ENCODE data around the gene LIN37. TPM values are rescaled to one million over a fixed set of nuclear protein-coding genes. Genes with fewer than 3 reads are reported as not detected.

Gene LIN37
- total RNA-seq, 1 experiment from 2014 or later: 10.1 TPM

- no peak for DNase-seq (ENCODE audit: low read depth, low spot score)
- H3K9me3 ChIP-seq (ENCODE audit: control insufficient read depth in 1 of 2, insufficient read depth in 1 of 2, low read depth in 1 of 2, low read length in 2 of 2): no peaks in the 10 kb centered on the region
- H3K79me2 ChIP-seq (ENCODE audit: insufficient read depth, low read length): no peaks in the 10 kb centered on the region
- no peaks in the 10 kb centered on the region for H3K4me1 ChIP-seq (ENCODE audit: control insufficient read depth in 1 of 2, insufficient read depth in 2 of 2, low read length in 2 of 2)
- ChIA-PET CTCF (no interaction called here), RAD21 (ENCODE audit: low non-redundant PET in 1 of 2, low total read pairs in 2 of 2, uncharacterized antibody in 2 of 2, unreplicated experiment in 2 of 2) (no interaction called here), POLR2A (no interaction called here)
- H3K4me2 ChIP-seq (ENCODE audit: low read length): no peak overlapping the region
- no peak for ATAC-seq
- H3K27me3 ChIP-seq (ENCODE audit: insufficient read depth, low read length): no peaks in the 10 kb centered on the region
- no peak overlapping the region for H3K27ac ChIP-seq (ENCODE audit: low read depth, low read length)
- no peak overlapping the region for H2AFZ ChIP-seq (ENCODE audit: low read depth, low read length, poor library complexity, severe bottlenecking)
- H3K9me2 ChIP-seq (ENCODE audit: insufficient read depth): no peaks in the 10 kb centered on the region
- no peak overlapping the region for H3K9ac ChIP-seq (ENCODE audit: low read length)
- intact Hi-C loops (cut with micrococcal nuclease): no loop called here
- H3K4me3 ChIP-seq (replicated peaks in 1 of 2; ENCODE audit: low read depth in 1 of 2, low read length in 2 of 2): no peak overlapping the region
- BruUV-seq (replicated peaks): no TSS peak
- no peak for TF ChIP-seq POLR2A (IDR thresholded peaks at IDR 0.05; ENCODE audit: borderline replicate concordance, extremely low read depth, insufficient read depth, insufficient read length)
- no peak for TF ChIP-seq EZH2 (IDR thresholded peaks at IDR 0.05)
- TF ChIP-seq ZNF274 (IDR thresholded peaks at IDR 0.05; ENCODE audit: low read depth, low read length): no peak
- TF ChIP-seq, protein P1, sequence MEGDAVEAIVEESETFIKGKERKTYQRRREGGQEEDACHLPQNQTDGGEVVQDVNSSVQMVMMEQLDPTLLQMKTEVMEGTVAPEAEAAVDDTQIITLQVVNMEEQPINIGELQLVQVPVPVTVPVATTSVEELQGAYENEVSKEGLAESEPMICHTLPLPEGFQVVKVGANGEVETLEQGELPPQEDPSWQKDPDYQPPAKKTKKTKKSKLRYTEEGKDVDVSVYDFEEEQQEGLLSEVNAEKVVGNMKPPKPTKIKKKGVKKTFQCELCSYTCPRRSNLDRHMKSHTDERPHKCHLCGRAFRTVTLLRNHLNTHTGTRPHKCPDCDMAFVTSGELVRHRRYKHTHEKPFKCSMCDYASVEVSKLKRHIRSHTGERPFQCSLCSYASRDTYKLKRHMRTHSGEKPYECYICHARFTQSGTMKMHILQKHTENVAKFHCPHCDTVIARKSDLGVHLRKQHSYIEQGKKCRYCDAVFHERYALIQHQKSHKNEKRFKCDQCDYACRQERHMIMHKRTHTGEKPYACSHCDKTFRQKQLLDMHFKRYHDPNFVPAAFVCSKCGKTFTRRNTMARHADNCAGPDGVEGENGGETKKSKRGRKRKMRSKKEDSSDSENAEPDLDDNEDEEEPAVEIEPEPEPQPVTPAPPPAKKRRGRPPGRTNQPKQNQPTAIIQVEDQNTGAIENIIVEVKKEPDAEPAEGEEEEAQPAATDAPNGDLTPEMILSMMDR (IDR thresholded peaks at IDR 0.05 in 2 of 3, conservative IDR thresholded peaks at IDR 0.05 in 1 of 3; ENCODE audit: borderline replicate concordance in 1 of 3, insufficient read depth in 1 of 3, low read depth in 2 of 3, low read length in 2 of 3): no peak
- no peak for TF ChIP-seq RAD21 (IDR thresholded peaks at IDR 0.05; ENCODE audit: low read depth)
- no peak for TF ChIP-seq SRF (IDR thresholded peaks at IDR 0.05; ENCODE audit: low read depth)
- TF ChIP-seq POLR2AphosphoS5 (IDR thresholded peaks at IDR 0.05; ENCODE audit: low read depth, low read length): no peak
- TF ChIP-seq EZH2phosphoT487 (IDR thresholded peaks at IDR 0.05; ENCODE audit: borderline replicate concordance): no peak
- no peak for TF ChIP-seq EGR1 (IDR thresholded peaks at IDR 0.05; ENCODE audit: low read depth)
- no peak for TF ChIP-seq JUND (IDR thresholded peaks at IDR 0.05)
- TF ChIP-seq ATF3 (IDR thresholded peaks at IDR 0.05): no peak
- TF ChIP-seq MAX (IDR thresholded peaks at IDR 0.05): no peak
- TF ChIP-seq SP1 (IDR thresholded peaks at IDR 0.05; ENCODE audit: low read depth): no peak
- TF ChIP-seq ZBTB33 (IDR thresholded peaks at IDR 0.05; ENCODE audit: extremely low read depth, insufficient replicate concordance, low read length): no peak
- TF ChIP-seq FOSL1 (IDR thresholded peaks at IDR 0.05; ENCODE audit: low read depth): no peak
- TF ChIP-seq REST (IDR thresholded peaks at IDR 0.05; ENCODE audit: low read depth): no peak
- H4K20me1 ChIP-seq (ENCODE audit: insufficient read depth): no peaks in the 10 kb centered on the region
- peaks cover 2 to 4% of the 10 kb centered on the region in 2 experiments; a peak in 2 of 4 replicates for H3K36me3 ChIP-seq (ENCODE audit: control insufficient read depth in 1 of 2, insufficient read depth in 2 of 2, low read length in 2 of 2)
Observed at GRCh38 chr19:35785339-35785627, 36.9 kb downstream of the LIN37 start.

Measured in HCT116 (cell line).